HUES48 (cell line): ENCODE data around the gene TPRN.

ENCODE experiments used
- H3K27ac ChIP-seq: one replicate; pipeline ENCODE4 v1.7.0; 2013; ENCODE audit warnings: low read depth, low read length, inconsistent platforms
- H3K27me3 ChIP-seq: 2 replicates; pipeline ENCODE4 v1.6.1; 2013; ENCODE audit warnings: mild to moderate bottlenecking, low read length; ENCODE audit not compliant: control insufficient read depth, insufficient read depth
- H3K36me3 ChIP-seq: 2 replicates; pipeline ENCODE4 v1.6.1; 2013; ENCODE audit warnings: low read length; ENCODE audit not compliant: control insufficient read depth, insufficient read depth
- H3K4me1 ChIP-seq: 2 replicates; pipeline ENCODE4 v1.6.1; 2013; ENCODE audit warnings: mild to moderate bottlenecking, low read length; ENCODE audit not compliant: control insufficient read depth, insufficient read depth
- H3K4me3 ChIP-seq: 2 replicates; pipeline ENCODE4 v1.5.1; 2013; ENCODE audit warnings: mild to moderate bottlenecking, low read depth, low read length
- H3K9ac ChIP-seq: 2 replicates; pipeline ENCODE4 v1.6.1; 2013; ENCODE audit warnings: mild to moderate bottlenecking, low read depth, low read length, moderate library complexity
- H3K9me3 ChIP-seq: 2 replicates; pipeline ENCODE4 v1.6.1; 2013; ENCODE audit warnings: low read length; ENCODE audit not compliant: control insufficient read depth, insufficient read depth

The TPRN gene

DNA sequence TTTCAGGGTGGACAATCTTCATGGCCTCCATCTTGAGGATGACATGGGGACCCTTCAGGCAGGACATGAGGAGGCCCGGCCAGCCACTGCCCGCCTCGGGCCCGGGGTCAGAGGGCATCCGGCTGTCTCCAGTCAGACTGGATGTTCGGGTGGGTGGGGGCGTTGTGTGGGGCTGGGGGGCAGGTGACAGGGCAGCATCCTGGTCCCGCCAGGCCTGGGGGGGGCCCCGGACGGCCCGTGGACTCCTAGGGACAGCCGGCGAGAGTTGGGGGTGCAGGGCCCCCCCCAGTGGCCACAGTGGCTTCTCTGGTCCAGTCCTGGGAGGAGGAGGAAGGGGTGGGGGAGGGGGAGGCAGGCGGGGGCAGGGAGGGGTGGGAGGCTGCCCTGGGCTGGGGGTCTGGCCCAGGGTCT lies 20.6 kb upstream of the TPRN start:
- Histone ChIP-seq H3K4me3 (no peak overlapping the region; the same call in 1 of the 2 replicates), H3K9ac (no peak overlapping the region), H3K4me1 (peaks cover 3% of the 10 kb centered on the region; the same call in 1 of the 2 replicates)

DNA sequence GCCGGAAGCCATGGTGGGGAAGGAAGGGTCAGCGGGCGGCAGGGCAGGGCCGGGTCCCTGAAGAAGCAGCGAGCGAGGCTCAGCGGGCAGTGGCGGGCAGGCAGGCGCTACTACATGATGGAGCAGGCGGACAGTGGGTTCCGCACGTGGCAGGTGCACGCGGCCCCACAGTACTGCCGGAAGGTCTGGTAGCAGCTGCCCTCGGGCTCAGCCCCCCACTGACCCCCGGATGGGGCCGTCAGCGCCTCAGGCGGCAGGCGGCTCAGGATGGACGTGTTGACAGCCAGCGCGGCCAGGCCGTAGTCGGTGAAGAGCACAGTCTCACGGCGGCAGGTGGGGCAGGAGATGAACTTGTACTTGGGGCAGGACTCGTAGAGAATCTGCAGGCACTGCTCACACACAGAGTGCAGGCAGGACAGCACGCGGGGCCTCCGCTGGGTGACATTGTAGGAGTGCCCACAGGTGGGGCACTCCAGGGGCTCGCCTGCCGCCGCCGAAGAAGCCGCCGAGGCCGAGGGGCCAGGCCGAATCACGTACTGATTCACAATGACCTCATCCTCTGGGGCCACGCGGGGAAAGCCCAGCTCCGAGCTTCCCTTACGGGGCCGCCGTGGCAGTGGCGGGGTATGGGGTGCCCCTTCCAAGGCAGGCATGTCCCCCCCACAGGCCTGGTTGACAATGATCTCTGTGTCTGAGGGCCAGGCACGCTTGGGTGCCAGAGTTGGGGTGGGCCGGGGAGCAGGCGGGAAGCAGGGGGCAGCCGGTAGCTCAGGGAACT lies 20.0 kb upstream of the TPRN start:
- Histone ChIP-seq H3K4me1 (peaks cover 3% of the 10 kb centered on the region; the same call in 1 of the 2 replicates), H3K27me3 (peaks cover 5% of the 10 kb centered on the region), H3K27ac (no peak overlapping the region)

More for the DNA sequence above, 20.6 kb upstream of the TPRN start:
- no peak overlapping the region for H3K27ac ChIP-seq
- H3K27me3 ChIP-seq = peaks cover 5% of the 10 kb centered on the region
- peaks cover 6% of the 10 kb centered on the region for H3K36me3 ChIP-seq
- H3K9me3 ChIP-seq = no peaks in the 10 kb centered on the region

GRCh38 chr9:137219757-137220316 lies 19.3 kb upstream of the TPRN start:
- peaks cover 5% of the 10 kb centered on the region for H3K27me3 ChIP-seq
- H3K4me1 ChIP-seq = peaks cover 3% of the 10 kb centered on the region; the same call in 1 of the 2 replicates
- H3K36me3 ChIP-seq = peaks cover 18% of the 10 kb centered on the region
- no peak overlapping the region for H3K4me3 ChIP-seq
- no peak overlapping the region for H3K27ac ChIP-seq
- H3K9ac ChIP-seq = no peak overlapping the region
- no peaks in the 10 kb centered on the region for H3K9me3 ChIP-seq

More for the DNA sequence above, 20.0 kb upstream of the TPRN start:
- Histone ChIP-seq H3K4me3 (no peak overlapping the region), H3K9me3 (no peaks in the 10 kb centered on the region), H3K9ac (no peak overlapping the region), H3K36me3 (peaks cover 12% of the 10 kb centered on the region)

- Histone ChIP-seq H3K4me1 (no peaks in the 10 kb centered on the region), H3K4me3 (no peak overlapping the region), H3K9me3 (no peaks in the 10 kb centered on the region), H3K27ac (peak overlapping the region; percentile 35), H3K27me3 (peaks cover 5% of the 10 kb centered on the region), H3K36me3 (peaks cover 26% of the 10 kb centered on the region), H3K9ac (no peak overlapping the region)
Measured at GRCh38 chr9:137218754-137219271, 18.3 kb upstream of the TPRN start.

DNA sequence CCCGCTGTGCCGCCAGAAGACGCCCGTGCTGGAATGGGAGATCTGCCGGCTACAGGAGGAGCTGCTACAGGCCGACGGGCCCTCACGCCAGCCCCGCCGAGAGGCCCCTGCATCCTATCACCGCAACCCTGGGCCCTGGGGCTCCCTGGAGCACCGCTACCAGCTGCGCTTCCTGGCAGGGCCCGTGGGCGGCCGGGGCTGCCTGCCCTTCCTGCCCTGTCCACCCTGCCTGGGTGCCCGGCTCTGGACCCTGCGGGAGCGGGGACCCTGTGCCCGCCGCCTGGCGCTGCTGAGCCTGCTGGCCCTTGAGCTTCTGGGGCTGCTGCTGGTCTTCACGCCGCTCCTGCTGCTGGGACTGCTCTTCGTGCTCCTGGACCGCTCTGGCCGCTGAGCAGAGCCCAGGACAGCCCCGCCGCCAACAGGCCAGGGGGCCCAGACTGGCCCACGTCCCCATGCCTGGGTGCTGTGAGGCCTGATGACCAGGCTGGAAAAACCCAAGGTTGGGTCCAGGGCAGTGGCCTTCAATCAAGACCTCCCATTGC lies 17.7 kb upstream of the TPRN start:
- no peak overlapping the region for H3K4me3 ChIP-seq
- no peaks in the 10 kb centered on the region for H3K4me1 ChIP-seq
- H3K27ac ChIP-seq = peak overlapping the region; percentile 35
- H3K9ac ChIP-seq = no peak overlapping the region
- H3K9me3 ChIP-seq = no peaks in the 10 kb centered on the region
- peaks cover 5% of the 10 kb centered on the region for H3K27me3 ChIP-seq
- H3K36me3 ChIP-seq = peaks cover 32% of the 10 kb centered on the region

DNA sequence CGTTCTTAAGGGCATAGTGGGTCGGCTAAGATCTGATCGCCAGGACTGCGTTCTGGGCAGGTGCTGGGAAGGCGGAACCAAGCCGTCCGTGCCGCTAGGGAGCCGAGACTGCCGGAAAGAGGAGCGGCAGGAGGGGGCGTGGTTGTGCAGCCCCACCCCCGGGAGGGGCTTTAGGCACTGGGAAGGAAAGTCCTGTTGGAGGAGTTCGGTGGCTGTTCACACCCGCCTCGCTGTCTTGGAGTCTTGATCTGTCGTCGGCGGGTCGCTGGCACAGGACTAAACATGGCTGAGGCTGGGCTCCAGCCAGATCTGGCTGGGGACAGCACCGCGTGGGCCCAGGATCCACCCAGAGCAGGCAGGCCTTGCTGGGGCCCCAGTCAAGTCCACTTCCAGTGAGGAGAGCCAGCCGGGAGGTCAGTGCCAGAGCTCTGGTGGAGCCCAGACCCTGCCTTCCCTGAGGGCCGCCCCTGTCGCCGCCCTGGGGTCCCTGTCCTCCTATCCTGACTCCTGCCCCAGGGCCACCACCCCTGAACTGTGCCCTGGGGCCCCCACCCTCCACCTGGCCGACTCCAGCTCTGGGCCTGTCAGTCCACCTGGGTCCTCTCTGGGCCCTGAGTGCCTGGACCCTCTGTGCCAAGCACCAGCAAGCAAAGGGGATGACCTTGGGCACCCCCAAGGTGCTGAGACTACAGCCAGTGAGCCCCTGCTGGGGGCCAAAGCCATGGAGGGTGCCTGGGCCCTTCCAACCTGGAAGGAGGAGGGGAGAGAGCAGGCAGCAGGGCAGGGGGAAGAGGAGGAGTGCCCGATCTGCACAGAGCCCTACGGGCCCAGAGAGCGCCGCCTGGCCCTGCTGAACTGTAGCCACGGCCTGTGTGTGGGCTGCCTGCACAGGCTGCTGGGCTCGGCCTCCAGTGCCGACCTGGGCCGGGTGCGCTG lies 17.0 kb upstream of the TPRN start:
- Histone ChIP-seq H3K9ac (no peak overlapping the region), H3K4me1 (no peaks in the 10 kb centered on the region), H3K27me3 (peaks cover under 1% of the 10 kb centered on the region; the same call in 1 of the 2 replicates), H3K27ac (no peak overlapping the region), H3K9me3 (no peaks in the 10 kb centered on the region), H3K36me3 (peaks cover 34% of the 10 kb centered on the region), H3K4me3 (no peak overlapping the region)

- Histone ChIP-seq H3K27me3 (no peaks in the 10 kb centered on the region), H3K9me3 (no peaks in the 10 kb centered on the region), H3K36me3 (peaks cover 34% of the 10 kb centered on the region), H3K4me3 (no peak overlapping the region), H3K9ac (no peak overlapping the region), H3K4me1 (no peaks in the 10 kb centered on the region), H3K27ac (no peak overlapping the region)
Measured at GRCh38 chr9:137216188-137216965, 15.8 kb upstream of the TPRN start.

GRCh38 chr9:137215196-137215986 lies 14.8 kb upstream of the TPRN start:
- H3K4me1 ChIP-seq = no peaks in the 10 kb centered on the region
- no peak overlapping the region for H3K27ac ChIP-seq
- no peak overlapping the region for H3K9ac ChIP-seq
- H3K36me3 ChIP-seq = peaks cover 36% of the 10 kb centered on the region
- no peaks in the 10 kb centered on the region for H3K27me3 ChIP-seq
- H3K4me3 ChIP-seq = no peak overlapping the region
- no peaks in the 10 kb centered on the region for H3K9me3 ChIP-seq

DNA sequence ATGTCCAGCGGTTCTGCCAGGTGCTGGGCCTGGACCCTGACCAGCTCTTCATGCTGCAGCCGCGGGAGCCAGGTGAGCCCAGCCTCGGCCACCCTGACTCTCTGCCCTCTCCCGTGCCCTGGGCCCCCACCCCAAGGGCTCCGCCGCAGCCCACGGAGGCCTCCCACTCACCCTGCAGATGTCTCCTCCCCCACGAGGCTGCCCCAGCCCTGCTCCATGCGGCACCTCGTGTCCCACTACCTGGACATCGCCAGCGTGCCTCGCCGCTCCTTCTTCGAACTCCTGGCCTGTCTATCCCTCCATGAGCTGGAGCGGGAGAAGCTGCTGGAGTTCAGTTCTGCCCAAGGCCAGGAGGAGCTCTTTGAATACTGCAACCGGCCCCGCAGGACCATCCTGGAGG lies 14.1 kb upstream of the TPRN start:
- Histone ChIP-seq H3K4me1 (no peaks in the 10 kb centered on the region), H3K27ac (no peak overlapping the region), H3K9ac (no peak overlapping the region), H3K4me3 (no peak overlapping the region), H3K36me3 (peaks cover 40% of the 10 kb centered on the region), H3K27me3 (no peaks in the 10 kb centered on the region), H3K9me3 (no peaks in the 10 kb centered on the region)
